ENCODE results near the gene RXFP4.

DNA sequence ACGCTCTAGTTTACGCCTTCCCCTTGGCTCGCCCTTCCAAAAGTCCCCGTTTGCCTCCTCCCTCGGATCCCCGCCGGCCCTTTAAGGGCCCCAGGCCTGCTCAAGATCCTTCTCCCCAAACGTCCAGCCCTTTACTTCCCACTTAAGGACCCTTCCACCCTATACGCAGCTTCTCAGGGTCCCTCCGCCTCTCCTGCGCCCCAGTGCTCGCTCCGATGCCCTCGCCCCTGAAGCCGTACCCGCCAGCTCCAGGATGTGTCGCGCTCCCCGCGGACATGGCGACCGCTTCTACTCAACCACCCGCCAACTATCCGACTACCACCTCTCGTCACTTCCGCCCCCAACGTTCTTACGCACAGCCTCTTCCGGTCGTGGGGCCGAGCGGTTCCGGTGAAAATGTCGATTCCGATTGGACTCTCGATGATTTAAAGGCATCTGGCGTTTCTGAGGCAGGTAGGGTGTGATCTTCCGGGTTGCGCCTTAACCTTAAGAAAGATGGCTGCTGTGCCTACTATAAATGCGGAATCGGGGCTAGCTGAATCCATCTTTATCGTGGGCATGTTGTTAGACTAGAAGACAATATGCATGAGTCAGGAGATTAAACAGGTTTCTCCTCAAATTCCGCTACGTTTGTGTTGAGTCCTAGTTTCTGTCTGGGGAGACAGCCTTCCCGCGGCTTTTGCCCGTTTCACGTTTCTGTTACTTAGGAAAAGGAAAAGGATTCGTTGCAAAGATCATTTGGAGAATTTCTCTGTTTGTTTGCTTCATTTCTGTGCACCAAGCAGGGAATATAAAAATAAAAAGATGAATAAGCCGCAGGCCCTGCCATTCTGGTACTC lies 7.1 kb upstream of the RXFP4 start, which contains the start of gene KHDC4:
- TF ChIP-seq, protein P1, sequence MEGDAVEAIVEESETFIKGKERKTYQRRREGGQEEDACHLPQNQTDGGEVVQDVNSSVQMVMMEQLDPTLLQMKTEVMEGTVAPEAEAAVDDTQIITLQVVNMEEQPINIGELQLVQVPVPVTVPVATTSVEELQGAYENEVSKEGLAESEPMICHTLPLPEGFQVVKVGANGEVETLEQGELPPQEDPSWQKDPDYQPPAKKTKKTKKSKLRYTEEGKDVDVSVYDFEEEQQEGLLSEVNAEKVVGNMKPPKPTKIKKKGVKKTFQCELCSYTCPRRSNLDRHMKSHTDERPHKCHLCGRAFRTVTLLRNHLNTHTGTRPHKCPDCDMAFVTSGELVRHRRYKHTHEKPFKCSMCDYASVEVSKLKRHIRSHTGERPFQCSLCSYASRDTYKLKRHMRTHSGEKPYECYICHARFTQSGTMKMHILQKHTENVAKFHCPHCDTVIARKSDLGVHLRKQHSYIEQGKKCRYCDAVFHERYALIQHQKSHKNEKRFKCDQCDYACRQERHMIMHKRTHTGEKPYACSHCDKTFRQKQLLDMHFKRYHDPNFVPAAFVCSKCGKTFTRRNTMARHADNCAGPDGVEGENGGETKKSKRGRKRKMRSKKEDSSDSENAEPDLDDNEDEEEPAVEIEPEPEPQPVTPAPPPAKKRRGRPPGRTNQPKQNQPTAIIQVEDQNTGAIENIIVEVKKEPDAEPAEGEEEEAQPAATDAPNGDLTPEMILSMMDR (conservative IDR thresholded peaks at IDR 0.05; ENCODE audit: low read depth, low read length): no peak
- TF ChIP-seq EZH2 (IDR thresholded peaks at IDR 0.05; ENCODE audit: low read length, unreplicated experiment) (no peak), EZH2phosphoT487 (IDR thresholded peaks at IDR 0.05; ENCODE audit: borderline replicate concordance, low read length) (no peak)

Measured in PC-3 (cell line).